22Rv1 (cell line): ENCODE data around the gene MIS18A.

ENCODE experiments used
- CTCF ChIP-seq: fragments of 450-650 bp; IDR thresholded peaks from 2 replicates; pipeline ENCODE4 v1.5.1; 2017; ENCODE audit warnings: mild to moderate bottlenecking
- ZFX ChIP-seq: fragments of 450-650 bp; IDR thresholded peaks from 2 replicates; pipeline ENCODE4 v1.6.1; 2017; ENCODE audit warnings: antibody characterized with exemption, borderline replicate concordance

- TF ChIP-seq CTCF: no peak
- no peak for TF ChIP-seq ZFX
These were observed 23.7 kb upstream of the MIS18A start for GRCh38 chr21:32302560-32302959.
